ENCODE data around the gene BUD31.
"Not testable (repeated sequence)": the region's sequence is repeated elsewhere in the genome, so short reads cannot be mapped to it uniquely, and the experiment has no call there.

Gene BUD31

GRCh38 chr7:99408379-99409191 lies at the start of gene BUD31, which contains the start of gene PDAP1:
TSS of gene BUD31 (plus strand) at chr7:99408969. CDS start at chr7:99411093, 2,124 bp downstream.
TSS of gene PDAP1 (minus strand) at chr7:99408597. CDS start at chr7:99408548, 49 bp downstream.
- in situ Hi-C loops (cut with MboI; ENCODE audit: low sequenced_read_pairs) = no loop called here

GRCh38 chr7:99359465-99360154 lies 49.2 kb upstream of the BUD31 start:
- in situ Hi-C loops (cut with MboI; ENCODE audit: low sequenced_read_pairs) = no loop called here

GRCh38 chr7:99362801-99363200 lies 46.0 kb upstream of the BUD31 start:
- in situ Hi-C loops (cut with MboI; ENCODE audit: low sequenced_read_pairs) = no loop called here

GRCh38 chr7:99363286-99363685 lies 45.5 kb upstream of the BUD31 start:
- in situ Hi-C loops (cut with MboI; ENCODE audit: low sequenced_read_pairs) = no loop called here

- in situ Hi-C loops (cut with MboI; ENCODE audit: low sequenced_read_pairs) = no loop called here
Measured at GRCh38 chr7:99365318-99366141, 43.2 kb upstream of the BUD31 start.

- in situ Hi-C loops (cut with MboI; ENCODE audit: low sequenced_read_pairs) = no loop called here
Measured at GRCh38 chr7:99366646-99367045, 42.1 kb upstream of the BUD31 start.

GRCh38 chr7:99368750-99369389 lies 39.9 kb upstream of the BUD31 start:
- in situ Hi-C loops (cut with MboI; ENCODE audit: low sequenced_read_pairs) = no loop called here

GRCh38 chr7:99369767-99370391 lies 38.9 kb upstream of the BUD31 start:
- in situ Hi-C loops (cut with MboI; ENCODE audit: low sequenced_read_pairs) = no loop called here

GRCh38 chr7:99371376-99371920 lies 37.3 kb upstream of the BUD31 start:
- in situ Hi-C loops (cut with MboI; ENCODE audit: low sequenced_read_pairs) = no loop called here

- in situ Hi-C loops (cut with MboI; ENCODE audit: low sequenced_read_pairs) = no loop called here
Measured at GRCh38 chr7:99372275-99373090, 36.3 kb upstream of the BUD31 start.

- in situ Hi-C loops (cut with MboI; ENCODE audit: low sequenced_read_pairs) = no loop called here
Measured at GRCh38 chr7:99373091-99374066, 35.4 kb upstream of the BUD31 start.

- in situ Hi-C loops (cut with MboI; ENCODE audit: low sequenced_read_pairs) = no loop called here
Measured at GRCh38 chr7:99374111-99375064, 34.4 kb upstream of the BUD31 start, which contains the start of gene ARPC1B. TSS of gene ARPC1B (plus strand) at chr7:99374730. CDS start at chr7:99385715, 10,985 bp downstream.

- in situ Hi-C loops (cut with MboI; ENCODE audit: low sequenced_read_pairs) = no loop called here
Measured at GRCh38 chr7:99375070-99375807, 33.5 kb upstream of the BUD31 start.

- in situ Hi-C loops (cut with MboI; ENCODE audit: low sequenced_read_pairs) = no loop called here
Measured at GRCh38 chr7:99379043-99379577, 29.7 kb upstream of the BUD31 start.

- in situ Hi-C loops (cut with MboI; ENCODE audit: low sequenced_read_pairs) = not testable (repeated sequence)
Measured at GRCh38 chr7:99379693-99380031, 29.1 kb upstream of the BUD31 start.
